Breast epithelium (tissue), 4 donors: Measurements from ENCODE around the gene DDX42. TPM values are rescaled to one million over a fixed set of nuclear protein-coding genes. Genes with fewer than 3 reads are reported as not detected.

ENCODE experiments used
- DNase-seq, 2 donors: peaks; one replicate each; pipeline ENCODE4 v3.0.0-alpha.2; 2019; ENCODE audit warnings: low spot score in 2 of 2
- H3K27ac ChIP-seq, 2 donors: fragments of 200-600 bp; sonication (generic) in 1 of 2; one replicate each; pipeline ENCODE4 v1.5.1; 2016 to 2019; ENCODE audit warnings: mild to moderate bottlenecking in 1 of 2
- H3K27me3 ChIP-seq, 2 donors: fragments of 200-600 bp; sonication (generic) in 1 of 2; one replicate each; pipeline versions ENCODE4 v1.5.1 to v1.6.0; 2017 to 2019; ENCODE audit warnings: control low read depth in 1 of 2, mild to moderate bottlenecking in 1 of 2
- H3K36me3 ChIP-seq: fragments of 200-600 bp; one replicate; pipeline ENCODE4 v1.5.1; 2019
- H3K4me1 ChIP-seq, 2 donors: fragments of 200-600 bp; sonication (generic); one replicate each; pipeline ENCODE4 v1.5.1; 2016 to 2019; ENCODE audit warnings: control low read depth in 1 of 2
- H3K4me3 ChIP-seq, 3 donors: fragments of 200-600 bp; sonication (generic); 1 replicate in 2 of 3; 2 replicates in 1 of 3; pipeline ENCODE4 v1.5.1; 2016 to 2019; ENCODE audit warnings: mild to moderate bottlenecking in 3 of 3, moderate library complexity in 2 of 3
- H3K9me3 ChIP-seq, 2 donors: fragments of 200-600 bp; sonication (generic) in 1 of 2; one replicate each; pipeline ENCODE4 v1.5.1; 2016 to 2019; ENCODE audit warnings: control low read depth in 1 of 2
- POLR2A ChIP-seq: fragments of 450-650 bp; IDR thresholded peaks from one replicate; pipeline ENCODE4 v1.6.1; 2016; ENCODE audit warnings: antibody characterized with exemption, mild to moderate bottlenecking, moderate library complexity
- POLR2AphosphoS5 ChIP-seq, 3 donors: sonication (generic); formaldehyde crosslinking; IDR thresholded peaks; one replicate each; pipeline ENCODE4 v1.6.1; 2017; ENCODE audit warnings: antibody characterized with exemption in 3 of 3
- intact Hi-C: fragments of 100-400 bp; cut with DNase I; formaldehyde crosslinking; loops from one replicate; pipeline ENCODE4 v1.15.1; 2023; ENCODE audit warnings: low total_unique reads
- total RNA-seq, 3 donors: library from RNA; depleted of rRNA; stranded (reverse); fragments of >200 nt; gene quantifications; one replicate each; pipeline ENCODE4 v1.1.0, GENCODE V29; 2016
- TF ChIP-seq, protein P1 (sequence below), 3 donors: fragments of 450-650 bp; IDR thresholded peaks; one replicate each; pipeline ENCODE4 v1.5.1; 2016 to 2017; ENCODE audit warnings: antibody characterized with exemption in 3 of 3, mild to moderate bottlenecking in 3 of 3, moderate library complexity in 3 of 3

Gene DDX42
- total RNA-seq, 3 donors from 2014 or later = 131 to 139 (median 139) TPM

GRCh38 chr17:63833741-63834373 lies 59.9 kb downstream of the DDX42 start:
- Histone ChIP-seq H3K4me1 (peaks cover 11 to 30% of the 10 kb centered on the region in 2 donors), H3K4me3 (no peak overlapping the region), H3K9me3 (no peaks in the 10 kb centered on the region), H3K27ac (peak overlapping the region in 1 of 2 donors; percentile 45), H3K27me3 (no peaks in the 10 kb centered on the region), H3K36me3 (no peaks in the 10 kb centered on the region)
- no peak for TF ChIP-seq POLR2AphosphoS5 (IDR thresholded peaks at IDR 0.05)
- no peak for TF ChIP-seq POLR2A
- TF ChIP-seq, protein P1, sequence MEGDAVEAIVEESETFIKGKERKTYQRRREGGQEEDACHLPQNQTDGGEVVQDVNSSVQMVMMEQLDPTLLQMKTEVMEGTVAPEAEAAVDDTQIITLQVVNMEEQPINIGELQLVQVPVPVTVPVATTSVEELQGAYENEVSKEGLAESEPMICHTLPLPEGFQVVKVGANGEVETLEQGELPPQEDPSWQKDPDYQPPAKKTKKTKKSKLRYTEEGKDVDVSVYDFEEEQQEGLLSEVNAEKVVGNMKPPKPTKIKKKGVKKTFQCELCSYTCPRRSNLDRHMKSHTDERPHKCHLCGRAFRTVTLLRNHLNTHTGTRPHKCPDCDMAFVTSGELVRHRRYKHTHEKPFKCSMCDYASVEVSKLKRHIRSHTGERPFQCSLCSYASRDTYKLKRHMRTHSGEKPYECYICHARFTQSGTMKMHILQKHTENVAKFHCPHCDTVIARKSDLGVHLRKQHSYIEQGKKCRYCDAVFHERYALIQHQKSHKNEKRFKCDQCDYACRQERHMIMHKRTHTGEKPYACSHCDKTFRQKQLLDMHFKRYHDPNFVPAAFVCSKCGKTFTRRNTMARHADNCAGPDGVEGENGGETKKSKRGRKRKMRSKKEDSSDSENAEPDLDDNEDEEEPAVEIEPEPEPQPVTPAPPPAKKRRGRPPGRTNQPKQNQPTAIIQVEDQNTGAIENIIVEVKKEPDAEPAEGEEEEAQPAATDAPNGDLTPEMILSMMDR (IDR thresholded peaks at IDR 0.05) = no peak
- DNase-seq = no peak
- intact Hi-C loops = no loop called here

GRCh38 chr17:63834431-63835166 lies 60.6 kb downstream of the DDX42 start:
- peaks cover 11 to 24% of the 10 kb centered on the region in 2 donors for H3K4me1 ChIP-seq
- intact Hi-C loops = loop anchor here (5.0 kb wide), 1 partner anchor 137 kb away; no protein-coding TSS in a partner anchor
- H3K4me3 ChIP-seq = no peak overlapping the region
- peak overlapping the region; percentile 45 for H3K27ac ChIP-seq
- DNase-seq = no peak
- H3K9me3 ChIP-seq = no peaks in the 10 kb centered on the region
- H3K27me3 ChIP-seq = no peaks in the 10 kb centered on the region
- TF ChIP-seq, protein P1 (IDR thresholded peaks at IDR 0.05) = peak in 1 of 3 donors; percentile 25
- TF ChIP-seq POLR2A (no peak), POLR2AphosphoS5 (IDR thresholded peaks at IDR 0.05) (no peak)
- no peaks in the 10 kb centered on the region for H3K36me3 ChIP-seq

GRCh38 chr17:63835167-63835720 lies 61.3 kb downstream of the DDX42 start:
- TF ChIP-seq POLR2A (no peak), POLR2AphosphoS5 (IDR thresholded peaks at IDR 0.05) (no peak)
- TF ChIP-seq, protein P1 (IDR thresholded peaks at IDR 0.05) = no peak
- Histone ChIP-seq H3K36me3 (no peaks in the 10 kb centered on the region), H3K27me3 (no peaks in the 10 kb centered on the region), H3K9me3 (no peaks in the 10 kb centered on the region), H3K4me1 (peaks cover 11 to 24% of the 10 kb centered on the region in 2 donors), H3K4me3 (no peak overlapping the region), H3K27ac (peak overlapping the region in 1 of 2 donors; percentile 45)
- intact Hi-C loops = loop anchor here (5.0 kb wide), 1 partner anchor 138 kb away; no protein-coding TSS in a partner anchor
- no peak for DNase-seq

GRCh38 chr17:63836811-63837210 lies 62.8 kb downstream of the DDX42 start:
- TF ChIP-seq, protein P1 (IDR thresholded peaks at IDR 0.05) = no peak
- no peak for TF ChIP-seq POLR2AphosphoS5 (IDR thresholded peaks at IDR 0.05)
- no peaks in the 10 kb centered on the region for H3K9me3 ChIP-seq
- H3K27ac ChIP-seq = peak overlapping the region; percentile 90 to 92
- H3K4me3 ChIP-seq = no peak overlapping the region
- no peaks in the 10 kb centered on the region for H3K36me3 ChIP-seq
- H3K4me1 ChIP-seq = peaks cover 11 to 33% of the 10 kb centered on the region in 2 donors
- no peak for DNase-seq
- H3K27me3 ChIP-seq = no peaks in the 10 kb centered on the region
- intact Hi-C loops = loop anchor here (5.0 kb wide), 1 partner anchor 140 kb away; no protein-coding TSS in a partner anchor
